Left lung (tissue), 10 donors: ENCODE data around the gene SS18L1. TPM values are rescaled to one million over a fixed set of nuclear protein-coding genes. Genes with fewer than 3 reads are reported as not detected.

ENCODE experiments used
- ATAC-seq: fragments of 200-7000 bp; cut with Tn5 transposase; one replicate; pipeline ENCODE4 v1.9.1; 2020; ENCODE audit warnings: moderate library complexity
- DNase-seq, 4 donors: peaks; one replicate each; pipeline ENCODE4 v3.0.0-alpha.2; 2013 to 2020
- H3K27ac ChIP-seq, 2 donors: fragments of 200-600 bp; sonication (generic) in 1 of 2; one replicate each; pipeline versions ENCODE4 v1.5.0 to v1.8.0; 2020 to 2021
- H3K27me3 ChIP-seq, 2 donors: fragments of 200-600 bp; sonication (generic) in 1 of 2; one replicate each; pipeline versions ENCODE4 v1.5.0 to v1.8.0; 2020 to 2021
- H3K36me3 ChIP-seq, 2 donors: fragments of 200-600 bp; sonication (generic) in 1 of 2; one replicate each; pipeline versions ENCODE4 v1.5.0 to v1.8.0; 2020 to 2021
- H3K4me1 ChIP-seq, 2 donors: fragments of 200-600 bp; one replicate each; pipeline ENCODE4 v1.8.0; 2021
- H3K4me3 ChIP-seq, 2 donors: fragments of 200-600 bp; sonication (generic) in 1 of 2; one replicate each; pipeline versions ENCODE4 v1.5.0 to v1.8.0; 2020 to 2021; ENCODE audit warnings: mild to moderate bottlenecking in 1 of 2
- H3K9me3 ChIP-seq, 2 donors: fragments of 200-600 bp; sonication (generic) in 1 of 2; one replicate each; pipeline versions ENCODE4 v1.5.0 to v1.8.0; 2020 to 2021
- intact Hi-C, 2 donors: fragments of 100-400 bp; cut with DNase I; formaldehyde crosslinking; loops; one replicate each; pipeline versions ENCODE4 v1.11.2 to v1.14.2; 2022
- polyA plus RNA-seq, 6 donors: library from polyadenylated mRNA; unstranded; fragments of 120-200 nt; gene quantifications; one replicate each; pipeline ENCODE4 v1.2.1, GENCODE V29; 2013; ENCODE audit not compliant: insufficient read length in 6 of 6
- total RNA-seq, 2 donors: library from RNA; stranded (reverse); fragmentation: NEBNext Ultra II Directional; extraction: Animal tissue kit (Norgen Biotek cat#: 25700); gene quantifications; one replicate each; pipeline ENCODE4 v1.2.1, GENCODE V29; 2021
- TF ChIP-seq, protein P1 (sequence below), 2 donors: fragments of 200-600 bp; sonication (generic) in 1 of 2; IDR thresholded peaks; one replicate each; pipeline versions ENCODE4 v1.5.0 to v1.8.0; 2021; ENCODE audit warnings: antibody characterized with exemption in 2 of 2
- donor health status: DM: no; HTN: yes; CAD: no.
- donor health status: DM: no; HTN: no; CAD: no.

Gene SS18L1
- total and polyA plus RNA-seq, 8 donors: 14.6 to 30.0 (median 21.7) TPM

DNA sequence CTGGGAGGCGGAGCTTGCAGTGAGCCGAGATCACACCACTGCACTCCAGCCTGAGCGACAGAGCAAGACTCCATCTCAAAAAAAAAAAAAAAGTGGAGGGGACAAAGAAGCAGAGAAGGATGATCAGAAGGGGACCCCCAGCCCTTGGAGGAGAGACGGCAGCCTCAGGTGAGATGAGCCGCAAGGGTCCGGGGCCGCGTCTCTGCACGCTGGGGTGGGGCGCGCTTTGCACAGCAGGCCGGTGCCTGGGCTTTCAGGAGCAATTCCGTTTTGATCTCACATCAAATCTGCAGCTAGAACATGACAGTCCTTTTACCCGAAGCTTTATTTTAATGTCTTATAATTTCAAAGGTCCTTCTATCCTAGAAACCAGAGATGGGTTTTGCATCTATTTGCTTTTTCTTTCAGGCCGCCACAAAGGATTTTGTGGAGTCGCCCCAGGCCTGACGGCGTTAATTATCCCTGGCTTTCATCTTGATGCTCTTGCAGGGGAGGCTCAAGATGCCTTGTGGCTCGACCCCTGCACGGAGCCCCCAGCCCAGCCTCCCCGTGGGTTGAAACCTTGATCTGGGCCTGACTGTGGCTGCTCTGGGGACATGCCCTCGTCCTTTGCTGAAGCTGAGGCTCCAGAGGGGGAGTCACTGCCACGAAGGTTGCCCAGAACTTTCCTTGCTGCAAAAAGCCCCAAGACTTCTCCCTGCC, 59.3 kb downstream of the SS18L1 start:
- H3K27ac ChIP-seq: no peak overlapping the region
- H3K27me3 ChIP-seq: no peaks in the 10 kb centered on the region
- TF ChIP-seq, protein P1, sequence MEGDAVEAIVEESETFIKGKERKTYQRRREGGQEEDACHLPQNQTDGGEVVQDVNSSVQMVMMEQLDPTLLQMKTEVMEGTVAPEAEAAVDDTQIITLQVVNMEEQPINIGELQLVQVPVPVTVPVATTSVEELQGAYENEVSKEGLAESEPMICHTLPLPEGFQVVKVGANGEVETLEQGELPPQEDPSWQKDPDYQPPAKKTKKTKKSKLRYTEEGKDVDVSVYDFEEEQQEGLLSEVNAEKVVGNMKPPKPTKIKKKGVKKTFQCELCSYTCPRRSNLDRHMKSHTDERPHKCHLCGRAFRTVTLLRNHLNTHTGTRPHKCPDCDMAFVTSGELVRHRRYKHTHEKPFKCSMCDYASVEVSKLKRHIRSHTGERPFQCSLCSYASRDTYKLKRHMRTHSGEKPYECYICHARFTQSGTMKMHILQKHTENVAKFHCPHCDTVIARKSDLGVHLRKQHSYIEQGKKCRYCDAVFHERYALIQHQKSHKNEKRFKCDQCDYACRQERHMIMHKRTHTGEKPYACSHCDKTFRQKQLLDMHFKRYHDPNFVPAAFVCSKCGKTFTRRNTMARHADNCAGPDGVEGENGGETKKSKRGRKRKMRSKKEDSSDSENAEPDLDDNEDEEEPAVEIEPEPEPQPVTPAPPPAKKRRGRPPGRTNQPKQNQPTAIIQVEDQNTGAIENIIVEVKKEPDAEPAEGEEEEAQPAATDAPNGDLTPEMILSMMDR (IDR thresholded peaks at IDR 0.05): no peak
- H3K4me3 ChIP-seq: no peak overlapping the region
- H3K4me1 ChIP-seq: no peaks in the 10 kb centered on the region
- peaks cover 0 to 62% of the 10 kb centered on the region in 2 donors for H3K36me3 ChIP-seq
- peak in 1 of 4 donors; percentile 61 for DNase-seq
- no peak for ATAC-seq
- no peaks in the 10 kb centered on the region for H3K9me3 ChIP-seq
- intact Hi-C loops: no loop called here

- DNase-seq (peak in 1 of 4 donors; percentile 49), ATAC-seq (no peak)
- TF ChIP-seq, protein P1 (IDR thresholded peaks at IDR 0.05): no peak
- Histone ChIP-seq H3K4me3 (no peak overlapping the region), H3K27me3 (peaks cover 0 to 2% of the 10 kb centered on the region in 2 donors), H3K4me1 (no peaks in the 10 kb centered on the region), H3K9me3 (no peaks in the 10 kb centered on the region), H3K36me3 (peaks cover 0 to 55% of the 10 kb centered on the region in 2 donors), H3K27ac (no peak overlapping the region)
- intact Hi-C loops: no loop called here
These were observed 59.9 kb downstream of the SS18L1 start for GRCh38 chr20:62203378-62204030.

GRCh38 chr20:62205618-62206387, 62.2 kb downstream of the SS18L1 start:
- Histone ChIP-seq H3K36me3 (peaks cover 0 to 32% of the 10 kb centered on the region in 2 donors), H3K4me1 (no peaks in the 10 kb centered on the region), H3K4me3 (no peak overlapping the region), H3K9me3 (no peaks in the 10 kb centered on the region), H3K27me3 (peaks cover 4 to 25% of the 10 kb centered on the region in 2 donors), H3K27ac (no peak overlapping the region)
- TF ChIP-seq, protein P1 (IDR thresholded peaks at IDR 0.05): no peak
- intact Hi-C loops: no loop called here
- ATAC-seq (no peak), DNase-seq (peak in 1 of 4 donors; percentile 79)

GRCh38 chr20:62206388-62206775, 62.8 kb downstream of the SS18L1 start:
- Histone ChIP-seq H3K27ac (no peak overlapping the region), H3K36me3 (peaks cover 0 to 26% of the 10 kb centered on the region in 2 donors), H3K4me3 (no peak overlapping the region), H3K9me3 (no peaks in the 10 kb centered on the region), H3K4me1 (no peaks in the 10 kb centered on the region), H3K27me3 (peaks cover 4 to 31% of the 10 kb centered on the region in 2 donors)
- TF ChIP-seq, protein P1 (IDR thresholded peaks at IDR 0.05): no peak
- DNase-seq (no peak), ATAC-seq (no peak)
- intact Hi-C loops: no loop called here
